Measurements from ENCODE around the gene UVRAG.

The UVRAG gene

DNA sequence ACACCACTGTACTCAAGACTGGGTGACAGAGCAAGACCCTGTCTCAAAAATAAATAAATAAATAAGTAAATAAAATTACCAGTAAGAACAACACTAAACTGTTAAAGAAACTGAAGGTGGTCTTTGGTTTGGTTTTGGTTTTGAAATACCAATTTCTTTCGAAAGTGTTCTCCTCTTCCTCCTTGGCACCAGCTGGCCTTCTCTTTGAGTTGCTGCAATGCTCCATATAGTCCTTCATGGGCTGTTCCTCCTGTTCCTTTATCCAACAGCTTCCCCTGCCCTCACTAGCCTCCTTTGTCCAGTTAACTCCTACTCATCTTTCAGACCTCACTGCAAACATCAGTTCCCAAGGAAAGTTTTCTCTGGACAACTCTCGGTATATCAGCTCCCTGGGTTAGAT, 5.0 kb upstream of the UVRAG start:
- DNase-seq (ENCODE audit: low read depth), result no peak

- no peak for DNase-seq (ENCODE audit: low read depth)
Observed at GRCh38 chr11:75810637-75811390, 4.2 kb upstream of the UVRAG start.

DNA sequence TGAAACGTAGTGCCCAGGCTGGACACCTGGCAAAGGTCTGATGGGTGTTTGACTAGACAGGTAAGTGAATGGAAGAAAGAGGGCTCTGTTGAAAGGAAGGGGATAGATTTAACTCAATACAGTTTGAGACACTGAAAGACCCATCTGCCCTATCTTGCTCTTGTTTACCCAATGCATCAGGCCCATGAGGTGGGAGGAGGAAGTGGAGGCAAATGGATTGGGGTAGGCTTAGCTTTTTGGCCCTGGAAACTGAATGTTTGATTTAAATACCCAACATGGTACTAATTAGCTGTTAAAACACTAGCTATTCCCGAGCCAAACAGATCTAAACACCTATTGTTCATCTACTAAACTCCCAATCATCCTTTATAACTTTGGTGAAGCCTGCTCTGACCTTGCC, 3.5 kb upstream of the UVRAG start:
- no peak for DNase-seq (ENCODE audit: low read depth)

DNA sequence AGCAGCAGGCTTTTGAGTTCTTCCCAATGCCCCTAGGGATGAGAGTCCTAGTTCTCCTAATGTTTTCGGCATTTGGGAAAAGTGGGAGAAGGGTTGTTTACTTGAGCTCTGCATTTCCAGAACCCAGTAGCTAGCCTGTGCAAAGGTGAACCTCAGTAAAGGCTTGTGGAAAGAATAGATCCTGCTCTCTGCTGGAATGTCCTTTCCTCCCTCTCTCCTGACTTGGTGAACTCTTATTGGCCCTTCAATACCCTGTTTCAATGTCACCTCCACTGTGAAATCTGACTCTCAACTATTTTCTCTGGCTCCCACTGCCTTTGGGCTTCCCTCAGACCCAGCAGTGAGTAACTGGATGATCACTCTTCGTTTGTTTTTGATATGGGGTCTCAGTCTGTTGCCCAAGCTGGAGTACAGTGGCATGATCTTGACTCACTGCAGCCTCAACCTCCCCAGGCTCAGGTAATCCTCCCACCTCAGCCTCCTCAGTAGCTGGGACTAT, 2.4 kb upstream of the UVRAG start:
- DNase-seq (ENCODE audit: low read depth), result no peak

DNA sequence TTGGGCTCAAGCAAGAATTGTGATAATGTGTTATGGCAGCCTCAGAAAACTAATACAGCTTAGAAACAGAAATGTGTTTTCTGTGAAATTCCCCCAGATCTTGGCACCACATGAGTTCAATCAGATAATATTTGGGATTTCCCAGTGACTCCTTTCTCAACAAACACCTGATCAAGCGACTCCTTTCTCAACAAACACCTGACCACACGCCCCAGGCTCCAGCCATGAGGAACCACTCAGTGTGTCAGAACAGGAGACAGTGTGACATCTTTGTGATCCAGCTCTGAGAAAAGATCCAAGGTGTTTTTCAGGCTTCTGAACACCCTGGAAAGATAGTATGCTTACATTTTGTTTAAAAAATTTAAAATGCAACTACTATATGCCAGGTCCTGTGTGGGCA, 1.9 kb upstream of the UVRAG start:
- DNase-seq (ENCODE audit: low read depth), result no peak

- DNase-seq (ENCODE audit: low read depth), result no peak
Observed at GRCh38 chr11:75813622-75814039, 1.4 kb upstream of the UVRAG start.

GRCh38 chr11:75814363-75814676, 690 bp upstream of the UVRAG start:
- no peak for DNase-seq (ENCODE audit: low read depth)

- DNase-seq (ENCODE audit: low read depth), result peak; percentile 50
Observed at GRCh38 chr11:75815345-75816168, 547 bp downstream of the UVRAG start.

DNA sequence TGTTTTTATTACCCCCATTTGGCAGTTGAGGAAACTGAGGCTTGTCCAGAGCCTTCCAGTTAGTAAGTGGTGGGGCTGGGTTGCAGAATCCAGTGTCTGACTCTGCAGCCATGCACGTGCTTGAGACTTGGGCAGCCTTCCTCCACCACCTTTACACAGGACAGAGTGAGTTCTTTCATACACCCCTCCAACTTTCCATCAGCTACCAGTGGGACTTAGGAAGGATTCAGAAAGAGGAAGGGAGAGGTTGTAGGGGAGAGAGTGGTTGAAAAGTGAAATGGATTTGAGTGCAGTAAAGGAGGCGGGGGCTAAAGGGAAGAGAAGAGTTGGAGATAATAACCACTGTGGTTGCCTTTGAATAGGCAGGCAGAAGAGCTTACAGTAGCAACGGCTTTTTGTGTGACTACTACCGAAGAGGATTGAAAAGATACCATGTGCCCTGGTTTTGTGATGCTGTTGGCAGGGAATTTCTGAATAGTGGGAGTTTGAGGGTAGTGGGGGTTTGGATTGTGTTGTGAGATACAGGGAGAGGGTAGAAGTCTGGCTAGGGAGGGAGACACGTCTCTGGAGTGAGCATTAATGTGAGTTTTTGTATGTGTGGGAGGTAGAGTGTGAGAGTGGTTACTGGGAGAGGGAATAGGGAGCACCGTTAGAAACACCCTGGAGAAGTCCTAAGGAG, 1.7 kb downstream of the UVRAG start:
- DNase-seq (ENCODE audit: low read depth), result no peak

- DNase-seq (ENCODE audit: low read depth), result no peak
Observed at GRCh38 chr11:75820645-75821044, 5.6 kb downstream of the UVRAG start.

DNA sequence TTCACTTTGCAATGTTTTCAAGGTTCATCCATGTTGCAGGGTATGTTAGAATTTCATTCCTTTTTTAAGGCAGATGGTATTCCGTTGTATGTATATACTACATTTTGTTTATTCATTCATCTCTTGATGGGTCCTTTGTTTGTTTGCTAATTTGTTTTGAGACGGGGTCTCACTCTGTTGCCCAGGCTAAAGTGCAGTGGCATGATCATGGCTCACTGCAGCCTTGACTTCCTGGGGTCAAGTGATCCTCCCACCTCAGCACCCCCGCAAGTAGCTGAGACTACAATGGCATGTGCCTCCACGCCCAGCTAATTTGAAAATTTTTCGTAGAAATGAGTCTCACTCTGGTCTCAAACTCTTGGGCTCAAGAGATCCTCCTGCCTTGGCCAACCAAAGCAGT, 6.2 kb downstream of the UVRAG start:
- DNase-seq (ENCODE audit: low read depth), result no peak

DNA sequence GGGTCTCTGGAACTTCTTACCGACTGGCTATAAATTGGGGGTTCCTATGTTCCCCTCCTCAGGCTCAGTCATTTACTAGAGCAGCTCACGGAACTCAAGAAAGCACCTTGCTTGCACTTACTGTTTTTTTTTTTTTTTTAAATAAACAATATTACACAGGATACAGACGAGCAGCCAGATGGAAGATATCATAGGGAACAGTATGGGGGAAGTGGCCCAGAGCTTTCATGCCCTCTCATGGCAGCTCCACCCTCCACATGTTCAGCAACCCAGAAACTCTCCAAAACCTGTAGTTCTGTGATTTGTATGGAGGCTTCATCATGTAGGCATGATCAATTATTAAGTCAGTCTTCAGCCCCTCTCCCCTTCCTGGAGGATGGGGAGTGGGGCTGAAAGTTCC, 7.5 kb downstream of the UVRAG start:
- DNase-seq (ENCODE audit: low read depth), result no peak

GRCh38 chr11:75823415-75823814, 8.4 kb downstream of the UVRAG start:
- no peak for DNase-seq (ENCODE audit: low read depth)

DNA sequence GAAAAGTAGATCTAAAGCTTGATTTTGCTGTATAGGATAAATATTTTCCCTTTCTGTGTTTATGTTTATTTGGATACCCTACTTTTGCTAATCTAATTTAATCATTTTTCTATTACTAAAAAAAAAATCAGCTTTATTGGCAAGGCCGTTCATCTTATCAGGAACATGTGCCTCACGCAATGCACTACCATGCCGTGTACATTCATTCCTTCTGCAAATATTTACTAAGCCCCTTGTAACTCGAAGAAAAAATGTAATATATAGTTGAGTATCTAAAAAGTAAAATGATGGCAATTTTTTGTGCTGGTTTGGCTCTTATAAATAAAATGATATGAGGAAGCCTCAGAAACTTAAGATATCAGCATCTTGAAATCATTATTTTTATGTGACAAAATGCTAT, 8.9 kb downstream of the UVRAG start:
- DNase-seq (ENCODE audit: low read depth), result no peak

DNA sequence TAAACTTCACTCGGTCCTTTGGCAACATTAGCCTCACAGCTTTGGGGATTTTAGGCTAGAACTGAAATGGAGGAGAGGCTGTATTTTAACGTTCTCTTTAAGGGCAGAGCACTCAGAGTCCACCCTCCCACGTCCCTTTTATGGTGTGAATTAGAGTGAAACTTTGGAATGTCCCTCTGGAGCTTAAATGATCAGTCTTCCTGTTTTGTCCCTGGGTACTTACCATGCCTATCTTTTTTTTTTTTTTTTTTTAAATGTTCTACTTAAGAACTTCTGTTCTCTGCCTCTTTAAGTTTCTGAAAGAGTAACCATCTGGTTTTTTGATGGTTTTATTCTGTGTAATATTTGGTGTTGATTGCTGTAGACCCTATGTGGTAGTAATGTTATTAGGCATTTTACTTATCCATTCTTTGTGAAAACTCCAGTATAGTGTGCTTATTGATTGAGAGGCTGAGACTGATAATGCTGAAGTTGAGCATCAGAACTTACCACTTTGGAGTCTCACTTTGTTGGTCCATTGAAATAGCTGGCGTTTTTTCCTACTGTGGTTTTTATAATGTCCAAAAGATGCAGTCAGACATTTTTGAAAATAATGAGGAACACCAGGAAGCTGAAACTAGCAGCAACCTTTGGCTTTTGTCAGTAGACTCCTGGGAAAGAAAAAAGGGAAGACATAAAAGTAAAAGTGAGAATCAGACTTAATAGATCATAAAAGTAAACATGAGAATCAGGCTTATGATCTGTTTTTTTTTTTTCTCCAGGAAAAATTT, 11.6 kb downstream of the UVRAG start:
- no peak for DNase-seq (ENCODE audit: low read depth)

DNA sequence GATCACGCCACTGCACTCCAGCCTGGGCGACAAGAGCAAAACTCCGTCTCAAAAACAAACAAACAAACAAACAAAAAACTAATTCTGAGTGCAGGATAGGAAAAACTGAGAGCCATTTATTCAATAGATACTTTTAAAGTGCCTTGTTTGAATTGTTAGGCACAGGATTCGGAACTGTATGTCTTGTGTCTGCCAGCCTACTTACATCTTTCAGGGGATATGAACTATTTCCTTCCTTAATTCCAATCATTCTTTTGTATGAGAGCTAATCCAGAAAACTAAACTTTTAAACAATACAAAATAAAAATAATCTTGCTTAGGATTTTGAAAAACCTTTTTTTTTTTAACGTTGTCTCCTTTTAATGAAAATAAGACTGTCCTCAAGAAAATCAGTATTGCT, 12.6 kb downstream of the UVRAG start:
- DNase-seq (ENCODE audit: low read depth), result no peak

DNA sequence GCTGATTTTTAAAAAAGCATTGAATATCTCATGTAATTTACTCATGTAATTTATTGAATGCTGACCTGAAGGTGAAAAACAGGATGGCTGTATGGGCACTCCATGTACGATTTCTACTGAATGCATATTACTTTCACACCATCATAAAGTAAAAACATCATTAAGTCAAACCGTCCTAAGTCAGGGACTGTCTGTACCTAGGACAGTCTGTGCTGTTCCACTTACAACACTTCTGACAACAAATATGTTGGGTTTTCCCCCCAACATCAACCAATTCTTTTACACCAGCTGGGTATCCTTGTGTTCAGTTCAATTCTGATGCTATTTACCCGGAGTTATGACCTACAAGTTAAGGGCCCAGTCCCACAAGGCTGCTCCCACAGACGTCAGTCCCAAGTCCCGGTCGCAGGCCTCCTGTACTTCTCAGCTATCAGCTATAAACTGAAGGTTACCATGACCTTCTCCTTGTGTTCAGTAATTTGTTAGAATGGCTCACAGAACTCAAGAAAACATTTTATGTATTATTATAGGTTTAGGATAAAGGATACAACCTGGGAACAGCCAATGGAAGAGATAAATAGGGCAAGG, 17.0 kb downstream of the UVRAG start:
- no peak for DNase-seq (ENCODE audit: low read depth)

DNA sequence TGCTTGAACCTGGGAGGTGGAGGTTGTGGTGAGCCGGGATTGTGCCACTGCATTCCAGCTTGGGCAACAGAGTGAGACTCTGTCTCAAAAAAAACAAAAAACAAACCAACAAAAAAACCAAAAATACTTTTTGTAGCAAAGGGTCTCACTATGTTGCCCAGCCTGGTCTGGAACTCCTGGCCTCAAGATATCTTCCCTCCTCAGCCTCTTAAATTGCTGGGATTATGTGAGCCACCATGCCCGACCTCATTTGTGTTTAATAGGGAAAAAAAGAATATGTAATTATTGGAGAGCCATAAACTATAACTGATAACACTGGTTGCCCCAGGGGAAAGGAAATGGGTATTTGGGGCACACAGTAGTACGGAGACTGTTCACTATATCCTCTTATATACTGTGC, 19.7 kb downstream of the UVRAG start:
- DNase-seq (ENCODE audit: low read depth), result no peak

DNA sequence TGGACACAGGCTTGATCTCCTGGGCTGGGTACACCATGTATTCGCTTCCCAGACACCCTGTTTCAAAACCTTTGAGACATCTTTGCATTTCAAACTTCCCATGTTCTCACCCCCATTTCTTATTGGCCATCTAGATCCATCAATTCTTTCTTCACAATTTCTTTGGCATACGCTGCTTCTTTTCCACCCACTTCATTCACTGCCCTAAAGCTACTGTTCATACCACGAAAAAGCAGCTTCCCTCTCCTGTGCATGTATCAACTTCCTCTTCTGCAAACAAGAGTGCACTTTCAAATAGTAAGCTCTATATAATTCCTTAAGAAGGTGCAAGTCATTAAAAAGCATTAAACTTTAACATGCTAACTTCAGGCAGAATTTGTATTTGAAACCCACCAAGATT, 21.4 kb downstream of the UVRAG start:
- DNase-seq (ENCODE audit: low read depth), result no peak

DNA sequence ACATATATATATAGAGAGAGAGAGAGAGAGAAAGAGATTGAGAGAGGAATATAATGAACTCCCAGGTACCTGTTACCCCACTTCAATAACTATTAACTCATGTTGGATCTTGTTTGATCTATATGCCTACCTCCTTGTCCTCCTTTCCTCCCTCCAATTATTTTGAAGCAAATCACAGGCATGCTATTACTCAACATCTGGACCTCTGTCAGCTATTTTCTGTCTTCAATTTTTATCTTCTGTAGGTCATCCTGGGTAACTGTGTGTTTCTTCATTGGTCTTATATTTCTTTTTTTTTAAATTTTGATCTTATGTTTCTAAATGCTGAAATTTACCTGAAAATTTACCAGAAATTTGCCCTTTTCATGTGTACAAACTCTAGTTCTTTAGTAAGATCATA, 24.8 kb downstream of the UVRAG start:
- DNase-seq (ENCODE audit: low read depth), result no peak

DNA sequence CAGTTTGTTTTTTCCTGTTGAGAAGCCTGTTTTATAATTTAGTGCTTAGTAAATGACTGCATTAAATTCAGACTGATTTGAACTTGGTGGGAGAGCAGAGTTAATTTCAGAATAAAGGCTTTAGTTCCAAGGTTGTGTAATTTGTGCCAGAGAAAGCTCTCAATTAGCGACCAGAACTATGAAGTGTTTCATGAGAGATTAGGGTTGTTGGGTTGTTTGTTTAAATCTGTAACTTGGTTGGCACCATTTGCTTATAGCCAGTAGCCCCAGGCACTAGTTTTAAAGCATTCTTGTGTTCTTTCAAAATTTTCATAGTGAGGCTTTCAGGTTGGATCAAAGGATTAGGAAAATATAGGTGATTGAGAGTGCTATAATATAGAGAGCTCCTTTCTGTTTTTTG, 25.5 kb downstream of the UVRAG start:
- DNase-seq (ENCODE audit: low read depth), result no peak

GRCh38 chr11:75841739-75842138, 26.7 kb downstream of the UVRAG start:
- DNase-seq (ENCODE audit: low read depth), result no peak
